Heart right ventricle (tissue), 16 donors: ENCODE data around the gene CHD9. TPM values are rescaled to one million over a fixed set of nuclear protein-coding genes. Genes with fewer than 3 reads are reported as not detected.

Experiments
- ATAC-seq, 8 donors: fragments of 200-7000 bp; cut with Tn5 transposase; one replicate each; pipeline ENCODE4 v1.9.1; 2020; ENCODE audit warnings: mild to moderate bottlenecking in 8 of 8, moderate library complexity in 8 of 8, moderate number of reproducible peaks in 1 of 8
- DNase-seq, 2 donors: peaks; one replicate each; pipeline ENCODE4 v3.0.0-alpha.2; 2020
- H3K27ac ChIP-seq, 10 donors: fragments of 200-600 bp; sonication (generic) in 2 of 10; one replicate each; pipeline versions ENCODE4 v1.5.0 to v1.8.0; 2020 to 2022; ENCODE audit warnings: mild to moderate bottlenecking in 3 of 10
- H3K27me3 ChIP-seq, 7 donors: fragments of 200-600 bp; one replicate each; pipeline ENCODE4 v1.8.0; 2021 to 2022; ENCODE audit warnings: mild to moderate bottlenecking in 2 of 7
- H3K36me3 ChIP-seq, 9 donors: fragments of 200-600 bp; sonication (generic) in 1 of 9; one replicate each; pipeline versions ENCODE4 v1.5.0 to v1.8.0; 2020 to 2022; ENCODE audit warnings: mild to moderate bottlenecking in 2 of 9
- H3K4me1 ChIP-seq, 9 donors: fragments of 200-600 bp; sonication (generic) in 1 of 9; one replicate each; pipeline versions ENCODE4 v1.5.0 to v1.8.0; 2020 to 2022; ENCODE audit warnings: mild to moderate bottlenecking in 4 of 9
- H3K4me3 ChIP-seq, 10 donors: fragments of 200-600 bp; sonication (generic) in 2 of 10; one replicate each; pipeline versions ENCODE4 v1.5.0 to v1.8.0; 2020 to 2022; ENCODE audit warnings: mild to moderate bottlenecking in 7 of 10, moderate library complexity in 2 of 10
- H3K9me3 ChIP-seq, 11 donors: fragments of 200-600 bp in 10 of 11; sonication (generic) in 2 of 11; one replicate each; pipeline versions ENCODE4 v1.5.0 to v1.8.0; 2013 to 2022; ENCODE audit warnings: mild to moderate bottlenecking in 2 of 11, control low read depth in 1 of 11, moderate library complexity in 1 of 11
- WGBS, 2 donors: extraction: QIAGEN DNeasy Blood & Tissue Kit; methylation state at CpG; one replicate each; pipeline ENCODE4 v1.1.7; 2013; ENCODE audit warnings: inconsistent platforms in 1 of 2; 5-methylcytosine and 5-hydroxymethylcytosine counted together
- intact Hi-C, 10 donors: fragments of 100-400 bp; cut with DNase I; formaldehyde crosslinking; loops; one replicate each; pipeline versions ENCODE4 v1.11.1 to v1.14.2; 2022
- polyA plus RNA-seq, 2 donors: library from polyadenylated mRNA; stranded (reverse); fragments of 200-250 nt; gene quantifications; one replicate each; pipeline ENCODE4 v1.2.3, GENCODE V29; 2013
- total RNA-seq, 10 donors: library from RNA; stranded (reverse); fragmentation: NEBNext Ultra II Directional in 3 of 10; extraction: Animal tissue kit (Norgen Biotek cat#: 25700) in 3 of 10; gene quantifications; one replicate each; pipeline versions ENCODE4 v1.2.1 to v1.2.4, GENCODE V29; 2021 to 2023
- TF ChIP-seq, protein P1 (sequence below), 9 donors: fragments of 200-600 bp; sonication (generic) in 2 of 9; IDR thresholded peaks; one replicate each; pipeline versions ENCODE4 v1.5.0 to v1.8.0; 2021 to 2022; ENCODE audit warnings: antibody characterized with exemption in 9 of 9, mild to moderate bottlenecking in 5 of 9, moderate library complexity in 1 of 9
- donor health status: Arrhythmogenic right ventricular cardiomyopathy.
- donor health status: ischemic (EF 13 %, LVEDD 7.1; RV severe dilation, severe dysfunction).
- donor health status: healthy with polysubstance abuse.
- donor health status: DM: no; HTN: yes; CAD: no.
- donor health status: DM: no; HTN: no; CAD: no.
- donor health status: ischemic (EF 25% LVEDD 6.9; RV normal size, moderate dysfunction).
- donor health status: ischemic (EF 25% LVEDD 5.7; RV mildly dilated, moderate dysfunction).
- donor health status: healthy.
- donor health status: DM: yes; HTN: yes; CAD: no.
- donor health status: Ischemic cardiomyopathy.
- donor health status: ischemic (EF 35%, LVEDD 5.7; RV mildly dilated, moderate dysfunction).
- donor health status: nonischemic (EF 11% LVEDD 7.7; RV severe dilation, severe dysfunction).
- donor health status: DM: yes; HTN: yes; CAD: no.
- donor health status: PGD.
- donor health status: ischemic (EF 29% LVEDD 5.4; RV normal size, mild dysfunction).
- donor health status: nonischemic (EF 23%, LVEDD 6.1; RV moderate dilation, normal function).

CHD9 gene
- total and polyA plus RNA-seq, 12 donors: 7.0 to 58.4 (median 44.6) TPM

DNA sequence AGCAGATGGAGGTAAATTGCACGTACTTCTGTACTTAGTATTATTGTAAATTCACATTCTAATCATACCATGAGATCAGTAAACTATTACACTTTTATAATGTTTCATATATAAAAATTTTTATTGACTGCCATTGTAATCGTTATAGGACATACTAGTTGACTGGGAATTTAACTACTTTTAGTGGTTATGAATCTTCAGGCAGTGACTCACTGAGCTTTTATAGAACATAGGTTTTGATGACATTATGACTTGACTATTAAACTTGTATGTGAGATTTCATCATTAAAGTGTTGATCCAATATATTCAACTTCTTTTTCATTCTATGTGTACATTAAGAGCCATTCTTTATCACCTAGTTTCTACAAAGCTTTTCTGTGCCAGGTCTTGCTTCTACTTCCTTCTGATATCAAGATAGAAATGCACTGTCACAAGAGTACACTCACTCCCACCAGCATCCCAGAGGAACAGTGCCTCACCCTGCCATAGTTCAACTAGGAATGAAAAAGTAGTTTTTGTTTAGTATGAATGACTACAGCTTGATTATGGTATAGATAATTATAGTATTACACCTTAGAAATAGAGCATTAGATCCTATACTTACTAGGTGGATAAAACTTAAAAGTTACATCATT lies 237.1 kb downstream of the CHD9 start:
- Histone ChIP-seq H3K4me1 (no peaks in the 10 kb centered on the region), H3K27me3 (no peaks in the 10 kb centered on the region), H3K4me3 (no peak overlapping the region), H3K27ac (no peak overlapping the region), H3K36me3 (peaks cover 0 to 100% (median 74%) of the 10 kb centered on the region in 9 donors), H3K9me3 (no peaks in the 10 kb centered on the region)
- DNase-seq (no peak), ATAC-seq (no peak)
- 91 to 93% methylated on average over 2 of the region's 2 CpGs for WGBS, 2 donors
- TF ChIP-seq, protein P1, sequence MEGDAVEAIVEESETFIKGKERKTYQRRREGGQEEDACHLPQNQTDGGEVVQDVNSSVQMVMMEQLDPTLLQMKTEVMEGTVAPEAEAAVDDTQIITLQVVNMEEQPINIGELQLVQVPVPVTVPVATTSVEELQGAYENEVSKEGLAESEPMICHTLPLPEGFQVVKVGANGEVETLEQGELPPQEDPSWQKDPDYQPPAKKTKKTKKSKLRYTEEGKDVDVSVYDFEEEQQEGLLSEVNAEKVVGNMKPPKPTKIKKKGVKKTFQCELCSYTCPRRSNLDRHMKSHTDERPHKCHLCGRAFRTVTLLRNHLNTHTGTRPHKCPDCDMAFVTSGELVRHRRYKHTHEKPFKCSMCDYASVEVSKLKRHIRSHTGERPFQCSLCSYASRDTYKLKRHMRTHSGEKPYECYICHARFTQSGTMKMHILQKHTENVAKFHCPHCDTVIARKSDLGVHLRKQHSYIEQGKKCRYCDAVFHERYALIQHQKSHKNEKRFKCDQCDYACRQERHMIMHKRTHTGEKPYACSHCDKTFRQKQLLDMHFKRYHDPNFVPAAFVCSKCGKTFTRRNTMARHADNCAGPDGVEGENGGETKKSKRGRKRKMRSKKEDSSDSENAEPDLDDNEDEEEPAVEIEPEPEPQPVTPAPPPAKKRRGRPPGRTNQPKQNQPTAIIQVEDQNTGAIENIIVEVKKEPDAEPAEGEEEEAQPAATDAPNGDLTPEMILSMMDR (IDR thresholded peaks at IDR 0.05): no peak
- intact Hi-C loops: no loop called here

DNA sequence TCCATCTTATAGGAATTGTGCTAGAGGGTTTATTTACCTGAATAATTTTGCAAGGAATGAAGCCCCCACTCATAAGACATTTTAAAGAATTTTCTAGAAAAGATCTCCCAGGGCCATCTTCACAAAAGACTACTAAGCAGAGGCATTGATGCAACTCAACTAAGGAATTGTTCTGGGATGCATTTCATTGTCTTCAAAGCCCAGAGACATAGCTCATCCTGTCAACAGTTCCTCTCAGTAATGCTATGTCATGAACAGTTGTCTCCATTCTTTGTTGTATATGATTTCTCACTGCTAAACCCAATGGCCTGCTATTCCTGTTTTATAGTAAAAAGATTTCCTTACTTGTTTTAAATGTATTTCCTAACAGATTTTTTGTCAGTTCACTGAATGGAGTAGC lies 242.7 kb downstream of the CHD9 start:
- ATAC-seq: no peak
- TF ChIP-seq, protein P1 (IDR thresholded peaks at IDR 0.05): no peak

DNA sequence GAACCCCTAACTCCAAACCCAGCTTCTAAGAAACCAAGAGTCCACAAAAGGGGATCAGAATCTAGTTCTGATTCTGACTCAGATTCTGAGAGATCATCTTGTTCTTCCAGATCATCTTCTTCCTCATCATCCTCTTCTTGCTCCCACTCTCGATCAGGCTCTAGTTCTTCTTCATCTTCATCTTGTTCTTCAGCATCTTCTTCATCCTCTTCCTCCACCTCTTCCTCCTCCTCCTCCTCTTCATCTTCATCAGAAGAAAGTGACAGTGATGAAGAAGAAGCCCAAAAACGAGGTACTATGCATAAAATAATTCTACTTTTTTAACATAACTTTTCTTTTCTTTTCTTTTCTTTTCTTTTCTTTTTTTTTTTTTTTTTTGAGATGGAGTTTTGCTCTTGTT lies 249.5 kb downstream of the CHD9 start:
- no peak for ATAC-seq
- no peaks in the 10 kb centered on the region for H3K9me3 ChIP-seq
- TF ChIP-seq, protein P1 (IDR thresholded peaks at IDR 0.05): no peak
- no peak for DNase-seq
- no peaks in the 10 kb centered on the region for H3K27me3 ChIP-seq
- H3K4me3 ChIP-seq: no peak overlapping the region
- H3K36me3 ChIP-seq: peaks cover 0 to 100% (median 70%) of the 10 kb centered on the region in 9 donors
- no peak overlapping the region for H3K27ac ChIP-seq
- intact Hi-C loops: no loop called here
- H3K4me1 ChIP-seq: peaks cover 0 to 4% (median 0%) of the 10 kb centered on the region in 9 donors
- 92 to 95% methylated on average over 2 of the region's 2 CpGs for WGBS, 2 donors

More for the DNA sequence above, 242.7 kb downstream of the CHD9 start:
- H3K4me1 ChIP-seq: no peaks in the 10 kb centered on the region
- H3K27me3 ChIP-seq: no peaks in the 10 kb centered on the region
- H3K4me3 ChIP-seq: no peak overlapping the region
- peaks cover 0 to 100% (median 51%) of the 10 kb centered on the region in 9 donors for H3K36me3 ChIP-seq
- no peak overlapping the region for H3K27ac ChIP-seq
- DNase-seq: no peak
- intact Hi-C loops: no loop called here
- no peaks in the 10 kb centered on the region for H3K9me3 ChIP-seq

DNA sequence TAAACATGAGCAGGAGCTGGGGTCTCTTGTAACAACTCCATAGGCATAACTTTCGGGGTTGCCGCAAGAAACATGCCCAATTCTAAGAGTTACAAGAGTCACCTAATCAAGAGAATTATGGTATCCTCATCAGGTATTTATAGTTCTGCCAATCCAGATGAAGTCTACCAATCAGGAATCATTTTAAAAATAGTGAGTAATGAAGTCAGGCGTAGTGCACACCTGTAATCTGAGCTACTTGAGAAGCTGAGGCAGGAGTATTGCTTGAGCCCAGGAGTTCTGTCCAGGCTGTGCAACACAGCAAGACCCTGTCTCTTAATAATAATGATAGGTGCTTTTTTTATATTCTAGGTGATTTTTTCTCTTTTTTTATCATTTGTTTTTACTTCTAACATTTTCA lies 251.0 kb downstream of the CHD9 start:
- Histone ChIP-seq H3K36me3 (peaks cover 0 to 100% (median 66%) of the 10 kb centered on the region in 9 donors), H3K27ac (no peak overlapping the region), H3K4me1 (peaks cover 0 to 4% (median 0%) of the 10 kb centered on the region in 9 donors), H3K9me3 (no peaks in the 10 kb centered on the region), H3K27me3 (no peaks in the 10 kb centered on the region), H3K4me3 (no peak overlapping the region)
- TF ChIP-seq, protein P1 (IDR thresholded peaks at IDR 0.05): no peak
- ATAC-seq: no peak
- DNase-seq: no peak
- WGBS, 2 donors: 87 to 90% methylated on average over 3 of the region's 3 CpGs
- intact Hi-C loops: no loop called here
